Measurements from ENCODE around the gene AMER2. TPM values are rescaled to one million over a fixed set of nuclear protein-coding genes. Genes with fewer than 3 reads are reported as not detected.

Gene AMER2
- total and polyA plus RNA-seq, 2 donors from 2014 or later, result 0.06 TPM; not detected in 1

GRCh38 chr13:25175026-25175425 is 2.9 kb upstream of the AMER2 start:
- FAIRE-seq (no peak), DNase-seq (no peak)
- H3K9ac ChIP-seq (ENCODE audit: low read length in 3 of 3), result no peak overlapping the region
- intact Hi-C loops (cut with DNase I), result no loop called here
- H3K4me1 ChIP-seq (ENCODE audit: control insufficient read depth in 2 of 3, insufficient read depth in 2 of 3, low read depth in 1 of 3, low read length in 3 of 3), result peaks cover 0 to 2% (median 0%) of the 10 kb centered on the region in 3 donors
- H3K27ac ChIP-seq (ENCODE audit: low read depth in 2 of 2, low read length in 2 of 2), result no peak overlapping the region
- TF ChIP-seq, protein P1, sequence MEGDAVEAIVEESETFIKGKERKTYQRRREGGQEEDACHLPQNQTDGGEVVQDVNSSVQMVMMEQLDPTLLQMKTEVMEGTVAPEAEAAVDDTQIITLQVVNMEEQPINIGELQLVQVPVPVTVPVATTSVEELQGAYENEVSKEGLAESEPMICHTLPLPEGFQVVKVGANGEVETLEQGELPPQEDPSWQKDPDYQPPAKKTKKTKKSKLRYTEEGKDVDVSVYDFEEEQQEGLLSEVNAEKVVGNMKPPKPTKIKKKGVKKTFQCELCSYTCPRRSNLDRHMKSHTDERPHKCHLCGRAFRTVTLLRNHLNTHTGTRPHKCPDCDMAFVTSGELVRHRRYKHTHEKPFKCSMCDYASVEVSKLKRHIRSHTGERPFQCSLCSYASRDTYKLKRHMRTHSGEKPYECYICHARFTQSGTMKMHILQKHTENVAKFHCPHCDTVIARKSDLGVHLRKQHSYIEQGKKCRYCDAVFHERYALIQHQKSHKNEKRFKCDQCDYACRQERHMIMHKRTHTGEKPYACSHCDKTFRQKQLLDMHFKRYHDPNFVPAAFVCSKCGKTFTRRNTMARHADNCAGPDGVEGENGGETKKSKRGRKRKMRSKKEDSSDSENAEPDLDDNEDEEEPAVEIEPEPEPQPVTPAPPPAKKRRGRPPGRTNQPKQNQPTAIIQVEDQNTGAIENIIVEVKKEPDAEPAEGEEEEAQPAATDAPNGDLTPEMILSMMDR (IDR thresholded peaks at IDR 0.05; ENCODE audit: borderline replicate concordance, extremely low read depth, insufficient read depth), result no peak
- no peaks in the 10 kb centered on the region for H3K36me3 ChIP-seq (ENCODE audit: control insufficient read depth in 2 of 3, insufficient read depth in 3 of 3, low read length in 3 of 3)
- H3K4me3 ChIP-seq (ENCODE audit: low read length in 3 of 3), result no peak overlapping the region
- H3K27me3 ChIP-seq (ENCODE audit: control insufficient read depth, insufficient read depth, low read length), result peaks cover 11% of the 10 kb centered on the region
- H3K9me3 ChIP-seq (ENCODE audit: control insufficient read depth in 2 of 3, insufficient read depth in 1 of 3, low read length in 3 of 3), result peaks cover 0 to 8% (median 0%) of the 10 kb centered on the region in 3 donors

GRCh38 chr13:25174304-25174703 is 2.2 kb upstream of the AMER2 start:
- intact Hi-C loops (cut with DNase I), result no loop called here
- H3K27ac ChIP-seq (ENCODE audit: low read depth in 2 of 2, low read length in 2 of 2), result no peak overlapping the region
- H3K27me3 ChIP-seq (ENCODE audit: control insufficient read depth, insufficient read depth, low read length), result peaks cover 13% of the 10 kb centered on the region
- no peak for FAIRE-seq
- TF ChIP-seq, protein P1 (IDR thresholded peaks at IDR 0.05; ENCODE audit: borderline replicate concordance, extremely low read depth, insufficient read depth), result no peak
- peaks cover 0 to 2% (median 0%) of the 10 kb centered on the region in 3 donors for H3K4me1 ChIP-seq (ENCODE audit: control insufficient read depth in 2 of 3, insufficient read depth in 2 of 3, low read depth in 1 of 3, low read length in 3 of 3)
- H3K4me3 ChIP-seq (ENCODE audit: low read length in 3 of 3), result no peak overlapping the region
- no peak for DNase-seq
- no peaks in the 10 kb centered on the region for H3K36me3 ChIP-seq (ENCODE audit: control insufficient read depth in 2 of 3, insufficient read depth in 3 of 3, low read length in 3 of 3)
- no peak overlapping the region for H3K9ac ChIP-seq (ENCODE audit: low read length in 3 of 3)
- H3K9me3 ChIP-seq (ENCODE audit: control insufficient read depth in 2 of 3, insufficient read depth in 1 of 3, low read length in 3 of 3), result peaks cover 0 to 8% (median 0%) of the 10 kb centered on the region in 3 donors

GRCh38 chr13:25172303-25172630 is 179 bp upstream of the AMER2 start:
- H3K4me3 ChIP-seq (ENCODE audit: low read length in 3 of 3), result no peak overlapping the region
- TF ChIP-seq, protein P1 (IDR thresholded peaks at IDR 0.05; ENCODE audit: borderline replicate concordance, extremely low read depth, insufficient read depth), result no peak
- H3K36me3 ChIP-seq (ENCODE audit: control insufficient read depth in 2 of 3, insufficient read depth in 3 of 3, low read length in 3 of 3), result no peaks in the 10 kb centered on the region
- H3K27ac ChIP-seq (ENCODE audit: low read depth in 2 of 2, low read length in 2 of 2), result no peak overlapping the region
- H3K9ac ChIP-seq (ENCODE audit: low read length in 3 of 3), result no peak overlapping the region
- intact Hi-C loops (cut with DNase I), result no loop called here
- H3K9me3 ChIP-seq (ENCODE audit: control insufficient read depth in 2 of 3, insufficient read depth in 1 of 3, low read length in 3 of 3), result no peaks in the 10 kb centered on the region
- no peak for FAIRE-seq
- H3K27me3 ChIP-seq (ENCODE audit: control insufficient read depth, insufficient read depth, low read length), result peaks cover 13% of the 10 kb centered on the region
- no peak for DNase-seq
- peaks cover 0 to 2% (median 0%) of the 10 kb centered on the region in 3 donors for H3K4me1 ChIP-seq (ENCODE audit: control insufficient read depth in 2 of 3, insufficient read depth in 2 of 3, low read depth in 1 of 3, low read length in 3 of 3)

- FAIRE-seq (no peak), DNase-seq (no peak)
- TF ChIP-seq, protein P1 (IDR thresholded peaks at IDR 0.05; ENCODE audit: borderline replicate concordance, extremely low read depth, insufficient read depth), result no peak
- Histone ChIP-seq H3K4me3 (ENCODE audit: low read length in 3 of 3) (peak overlapping the region in 2 of 3 donors; percentile 13 to 47), H3K27me3 (ENCODE audit: control insufficient read depth, insufficient read depth, low read length) (peaks cover 13% of the 10 kb centered on the region), H3K9me3 (ENCODE audit: control insufficient read depth in 2 of 3, insufficient read depth in 1 of 3, low read length in 3 of 3) (no peaks in the 10 kb centered on the region), H3K9ac (ENCODE audit: low read length in 3 of 3) (no peak overlapping the region), H3K4me1 (ENCODE audit: control insufficient read depth in 2 of 3, insufficient read depth in 2 of 3, low read depth in 1 of 3, low read length in 3 of 3) (peaks cover 0 to 2% (median 0%) of the 10 kb centered on the region in 3 donors), H3K27ac (ENCODE audit: low read depth in 2 of 2, low read length in 2 of 2) (no peak overlapping the region), H3K36me3 (ENCODE audit: control insufficient read depth in 2 of 3, insufficient read depth in 3 of 3, low read length in 3 of 3) (no peaks in the 10 kb centered on the region)
- intact Hi-C loops (cut with DNase I), result no loop called here
Measured at GRCh38 chr13:25171170-25171516, 945 bp downstream of the AMER2 start.
